CD4-positive, alpha-beta T cell (primary cell): ENCODE measurements around the gene MSRB3. TPM values are rescaled to one million over a fixed set of nuclear protein-coding genes. Genes with fewer than 3 reads are reported as not detected.

Experiments used
- ATAC-seq: fragments of 200-7000 bp; cut with Tn5 transposase; one replicate; pipeline ENCODE4 v1.10.0; 2022; ENCODE audit warnings: mild to moderate bottlenecking; ENCODE audit not compliant: poor library complexity
- CTCF ChIA-PET: fragments of 350-600 bp; sonication (Branson Sonifier 250); formaldehyde crosslinking; loops from one replicate; lab custom pipeline; 2021; ENCODE audit warnings: antibody characterized with exemption, inconsistent platforms; lab: Charles Lee
- POLR2A ChIA-PET: fragments of 350-600 bp; sonication (Branson Sonifier 250); formaldehyde crosslinking; loops from one replicate; lab custom pipeline; 2021; ENCODE audit warnings: antibody characterized with exemption, inconsistent platforms; lab: Charles Lee
- DNase-seq, 14 experiments: peaks; one replicate each; pipeline ENCODE4 v3.0.0-alpha.2; 2013 to 2020; ENCODE audit warnings: mixed read lengths in 2 of 14
- H3K27ac ChIP-seq, 2 donors: one replicate each; pipeline versions ENCODE4 v1.5.1 to v1.7.0; 2013; ENCODE audit warnings: low read length in 2 of 2, low read depth in 1 of 2, mild to moderate bottlenecking in 1 of 2
- H3K27me3 ChIP-seq, 2 experiments: 1 replicate in 1 of 2; 2 replicates in 1 of 2; pipeline versions ENCODE4 v1.6.1 to v1.7.0; 2013; ENCODE audit warnings: low read length in 2 of 2, control low read depth in 1 of 2, mild to moderate bottlenecking in 1 of 2, moderate library complexity in 1 of 2; ENCODE audit not compliant: insufficient read depth in 2 of 2, control insufficient read depth in 1 of 2
- H3K36me3 ChIP-seq: one replicate; pipeline ENCODE4 v1.6.1; 2013; ENCODE audit warnings: low read length, control low read depth; ENCODE audit not compliant: insufficient read depth
- H3K4me1 ChIP-seq: one replicate; pipeline ENCODE4 v1.6.1; 2013; ENCODE audit warnings: low read length, control low read depth; ENCODE audit not compliant: insufficient read depth
- H3K4me3 ChIP-seq: one replicate; pipeline ENCODE4 v1.5.1; 2013; ENCODE audit warnings: mild to moderate bottlenecking, low read length, moderate library complexity
- H3K9me3 ChIP-seq, 2 experiments: 1 replicate in 1 of 2; 2 replicates in 1 of 2; pipeline versions ENCODE4 v1.6.1 to v1.7.0; 2013; ENCODE audit warnings: low read length in 2 of 2, mild to moderate bottlenecking in 2 of 2, control low read depth in 1 of 2, moderate library complexity in 1 of 2; ENCODE audit not compliant: control insufficient read depth in 1 of 2, insufficient read depth in 1 of 2
- H3K27ac Mint-ChIP-seq: one replicate; pipeline ENCODE4 v1.8.0; 2020; ENCODE audit warnings: mixed read lengths
- H3K27me3 Mint-ChIP-seq: one replicate; pipeline ENCODE4 v1.8.0; 2021; ENCODE audit warnings: mixed read lengths
- H3K36me3 Mint-ChIP-seq: one replicate; pipeline ENCODE4 v1.8.0; 2021; ENCODE audit warnings: low read depth, mixed read lengths
- H3K4me1 Mint-ChIP-seq: one replicate; pipeline ENCODE4 v1.8.0; 2021; ENCODE audit warnings: low read depth, mixed read lengths
- H3K4me3 Mint-ChIP-seq: one replicate; pipeline ENCODE4 v1.8.0; 2020; ENCODE audit warnings: mild to moderate bottlenecking, mixed read lengths
- H3K9me3 Mint-ChIP-seq: one replicate; pipeline ENCODE4 v1.8.0; 2020; ENCODE audit warnings: mixed read lengths
- CTCF ChIP-seq: fragments of 200-600 bp; IDR thresholded peaks from one replicate; pipeline ENCODE4 v1.8.0; 2022; ENCODE audit warnings: antibody characterized with exemption, mild to moderate bottlenecking
- intact Hi-C, 2 experiments: fragments of 100-400 bp; cut with DNase I in 1 of 2; cut with micrococcal nuclease in 1 of 2; formaldehyde crosslinking; loops; one replicate each; pipeline versions ENCODE4 v1.15.1 to v1.9.0; 2023 to 2025; cut with DNase I, micrococcal nuclease
- total RNA-seq, 174 experiments: library from RNA in 2 of 174; stranded (reverse) in 2 of 174; gene quantifications; one replicate each; pipeline ENCODE4 v1.2.3 and lab custom pipeline; 2021 to 2026

The MSRB3 gene
- total RNA-seq, 2 experiments from 2014 or later: 0.17 TPM; not detected in 1

GRCh38 chr12:65293735-65294134 is 15.3 kb downstream of the MSRB3 start:
- no peak for ATAC-seq
- ChIA-PET CTCF (interaction anchor here (1.2 kb wide), 1 partner anchor 12 kb away, joined by 3 read pairs; no protein-coding TSS in a partner anchor), POLR2A (no interaction called here)
- Histone ChIP-seq H3K27ac (no peak overlapping the region), H3K4me3 (no peak overlapping the region), H3K36me3 (no peaks in the 10 kb centered on the region), H3K27me3 (peaks cover 3 to 22% of the 10 kb centered on the region in 2 experiments), H3K9me3 (no peaks in the 10 kb centered on the region), H3K4me1 (no peaks in the 10 kb centered on the region)
- Mint-ChIP-seq H3K36me3 (no peaks in the 10 kb centered on the region), H3K27ac (no peak overlapping the region), H3K4me1 (no peaks in the 10 kb centered on the region), H3K27me3 (peaks cover 11% of the 10 kb centered on the region), H3K4me3 (no peak overlapping the region), H3K9me3 (no peaks in the 10 kb centered on the region)
- no peak for DNase-seq
- intact Hi-C loops: no loop called here
- TF ChIP-seq CTCF: no peak

- DNase-seq (no peak), ATAC-seq (no peak)
- POLR2A ChIA-PET: no interaction called here
- Mint-ChIP-seq H3K4me1 (no peaks in the 10 kb centered on the region), H3K4me3 (no peak overlapping the region), H3K9me3 (no peaks in the 10 kb centered on the region), H3K27ac (no peak overlapping the region), H3K27me3 (peaks cover 11% of the 10 kb centered on the region), H3K36me3 (no peaks in the 10 kb centered on the region)
- Histone ChIP-seq H3K4me3 (no peak overlapping the region), H3K27ac (no peak overlapping the region), H3K4me1 (no peaks in the 10 kb centered on the region), H3K27me3 (peaks cover 3 to 22% of the 10 kb centered on the region in 2 experiments), H3K9me3 (no peaks in the 10 kb centered on the region), H3K36me3 (no peaks in the 10 kb centered on the region)
- intact Hi-C loops: no loop called here
- no peak for TF ChIP-seq CTCF
- CTCF ChIA-PET: no interaction called here
These were observed 16.3 kb downstream of the MSRB3 start for GRCh38 chr12:65294641-65295262.

- ATAC-seq (no peak), DNase-seq (no peak)
- Mint-ChIP-seq H3K9me3 (no peaks in the 10 kb centered on the region), H3K27ac (no peak overlapping the region), H3K4me1 (no peaks in the 10 kb centered on the region), H3K4me3 (no peak overlapping the region), H3K27me3 (peaks cover 16% of the 10 kb centered on the region), H3K36me3 (no peaks in the 10 kb centered on the region)
- Histone ChIP-seq H3K27ac (no peak overlapping the region), H3K9me3 (no peaks in the 10 kb centered on the region), H3K27me3 (peaks cover 6 to 22% of the 10 kb centered on the region in 2 experiments), H3K4me3 (no peak overlapping the region), H3K4me1 (no peaks in the 10 kb centered on the region), H3K36me3 (no peaks in the 10 kb centered on the region)
- ChIA-PET POLR2A (no interaction called here), CTCF (no interaction called here)
- intact Hi-C loops: no loop called here
- no peak for TF ChIP-seq CTCF
These were observed 18.2 kb downstream of the MSRB3 start for GRCh38 chr12:65296508-65297265.
